GM19035 (cell line): ENCODE measurements around the gene SEC24D.
A peak's percentile ranks its signal among the peaks of the same experiment; 100 is the strongest.
"Not testable (repeated sequence)": the region's sequence is repeated elsewhere in the genome, so short reads cannot be mapped to it uniquely, and the experiment has no call there.

Experiments used
- ATAC-seq: cut with Tn5 transposase; IDR thresholded peaks from one replicate; pipeline ENCODE4 v1.9.1; 2021; ENCODE audit not compliant: unreplicated experiment

The SEC24D gene, protein sequence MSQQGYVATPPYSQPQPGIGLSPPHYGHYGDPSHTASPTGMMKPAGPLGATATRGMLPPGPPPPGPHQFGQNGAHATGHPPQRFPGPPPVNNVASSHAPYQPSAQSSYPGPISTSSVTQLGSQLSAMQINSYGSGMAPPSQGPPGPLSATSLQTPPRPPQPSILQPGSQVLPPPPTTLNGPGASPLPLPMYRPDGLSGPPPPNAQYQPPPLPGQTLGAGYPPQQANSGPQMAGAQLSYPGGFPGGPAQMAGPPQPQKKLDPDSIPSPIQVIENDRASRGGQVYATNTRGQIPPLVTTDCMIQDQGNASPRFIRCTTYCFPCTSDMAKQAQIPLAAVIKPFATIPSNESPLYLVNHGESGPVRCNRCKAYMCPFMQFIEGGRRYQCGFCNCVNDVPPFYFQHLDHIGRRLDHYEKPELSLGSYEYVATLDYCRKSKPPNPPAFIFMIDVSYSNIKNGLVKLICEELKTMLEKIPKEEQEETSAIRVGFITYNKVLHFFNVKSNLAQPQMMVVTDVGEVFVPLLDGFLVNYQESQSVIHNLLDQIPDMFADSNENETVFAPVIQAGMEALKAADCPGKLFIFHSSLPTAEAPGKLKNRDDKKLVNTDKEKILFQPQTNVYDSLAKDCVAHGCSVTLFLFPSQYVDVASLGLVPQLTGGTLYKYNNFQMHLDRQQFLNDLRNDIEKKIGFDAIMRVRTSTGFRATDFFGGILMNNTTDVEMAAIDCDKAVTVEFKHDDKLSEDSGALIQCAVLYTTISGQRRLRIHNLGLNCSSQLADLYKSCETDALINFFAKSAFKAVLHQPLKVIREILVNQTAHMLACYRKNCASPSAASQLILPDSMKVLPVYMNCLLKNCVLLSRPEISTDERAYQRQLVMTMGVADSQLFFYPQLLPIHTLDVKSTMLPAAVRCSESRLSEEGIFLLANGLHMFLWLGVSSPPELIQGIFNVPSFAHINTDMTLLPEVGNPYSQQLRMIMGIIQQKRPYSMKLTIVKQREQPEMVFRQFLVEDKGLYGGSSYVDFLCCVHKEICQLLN

DNA sequence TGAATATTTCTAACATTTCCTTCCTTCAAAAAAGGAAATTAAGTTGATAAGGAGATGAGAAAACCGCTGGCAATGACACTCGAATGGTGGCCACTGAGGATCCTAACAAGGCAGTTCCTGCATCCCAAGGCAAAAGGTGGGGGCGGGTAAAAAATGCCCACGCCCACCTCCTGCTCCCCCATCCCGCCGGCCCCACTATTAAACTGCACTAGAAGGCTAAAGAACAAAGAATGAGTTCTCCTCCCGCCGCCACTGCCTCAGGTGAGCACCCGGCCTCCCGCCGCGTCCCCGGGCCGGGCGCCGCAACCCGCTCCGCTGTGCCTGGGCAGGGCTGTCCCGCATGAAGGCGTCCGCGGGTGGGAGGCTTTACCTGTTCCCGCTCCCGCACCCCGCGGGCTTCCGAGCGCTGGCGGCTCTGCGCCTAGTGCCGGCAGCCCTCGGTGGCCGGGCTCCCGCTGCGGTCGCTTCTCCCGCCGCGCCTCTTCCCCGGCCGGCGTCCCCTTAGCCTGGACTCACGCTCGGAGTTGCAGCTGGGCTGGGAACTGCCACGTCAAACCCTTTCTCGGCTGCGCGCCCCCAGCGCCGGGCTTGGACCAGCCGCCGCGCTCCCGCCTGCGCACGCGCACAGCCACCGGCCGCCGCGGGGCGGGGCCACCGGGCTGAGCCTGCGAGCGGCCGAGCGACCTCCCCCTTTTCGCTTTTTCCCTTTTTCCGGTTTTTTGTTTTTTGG is at the start of gene SEC24D:
Gene SEC24D (minus strand): TSS at position 556 of the 730 bp plus-strand sequence. CDS start 2,430 bp downstream, outside the sequence.
- peak; percentile 73 for ATAC-seq

DNA sequence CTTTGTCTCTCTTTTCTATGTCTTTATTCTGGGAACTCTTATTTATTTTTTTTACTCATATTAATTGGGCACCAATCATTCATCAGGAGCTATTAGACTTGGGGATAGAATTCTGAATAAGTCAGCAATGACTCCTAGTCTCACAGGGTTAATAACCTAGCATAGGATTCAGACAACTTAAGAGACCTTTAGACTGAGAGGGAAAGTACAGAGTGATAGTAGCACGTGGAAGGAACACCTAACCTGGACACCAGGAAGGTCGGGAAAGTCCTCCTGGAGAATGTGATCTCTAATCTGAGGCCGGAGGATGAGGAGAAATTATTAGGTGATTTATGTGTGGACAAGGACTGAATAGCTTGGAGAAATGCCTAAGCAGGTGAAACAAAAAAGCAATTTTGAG is 48.8 kb upstream of the SEC24D start:
- ATAC-seq, result no peak

DNA sequence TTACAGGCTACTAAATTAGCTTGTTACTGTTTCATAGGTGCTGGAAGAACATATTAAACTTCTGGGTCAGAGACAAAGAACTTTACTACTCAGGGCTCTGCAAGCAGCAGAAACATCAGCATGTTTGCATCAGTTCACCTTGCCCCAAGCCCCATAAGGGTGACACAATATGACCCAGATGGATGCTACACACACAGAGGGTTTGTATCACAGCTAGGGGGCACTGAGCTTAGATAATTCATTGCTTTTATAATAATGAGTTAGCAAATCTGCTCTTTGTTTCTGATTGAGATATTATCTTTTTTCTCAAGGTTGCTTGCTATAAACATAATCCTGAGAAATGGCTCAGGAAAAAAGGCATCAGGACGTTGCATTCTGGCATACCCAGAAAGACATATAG is 47.9 kb upstream of the SEC24D start:
- no peak for ATAC-seq

DNA sequence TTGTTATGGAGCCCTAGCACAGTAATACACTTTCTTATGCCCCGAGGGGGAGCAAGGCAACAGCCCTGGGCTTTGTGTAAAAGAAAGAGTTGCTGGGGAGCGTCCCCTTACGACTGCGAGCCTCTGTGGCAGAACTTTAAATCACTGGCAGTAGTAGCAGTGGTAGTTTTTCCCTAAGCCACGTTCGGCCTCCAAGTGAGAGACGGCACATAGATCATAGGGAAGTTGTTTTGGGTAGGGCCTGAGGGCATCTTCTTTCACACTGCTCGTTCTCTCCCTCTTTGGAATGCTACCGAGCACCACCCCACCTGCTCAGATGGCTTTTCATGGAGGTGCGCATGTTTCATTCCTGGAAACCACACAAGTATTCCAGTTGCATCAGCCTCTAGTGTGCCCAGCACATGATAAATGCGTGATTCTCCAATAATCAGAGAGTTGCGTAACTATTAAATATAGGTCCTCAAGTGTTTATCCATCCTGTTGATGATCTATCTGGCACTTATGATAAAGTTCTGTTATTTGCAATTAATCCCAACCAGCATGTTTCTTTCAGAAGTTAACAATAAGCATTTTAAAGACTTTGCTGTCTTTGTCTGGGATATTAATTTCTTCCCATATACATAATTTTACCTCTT is 45.7 kb upstream of the SEC24D start:
- ATAC-seq, result no peak

DNA sequence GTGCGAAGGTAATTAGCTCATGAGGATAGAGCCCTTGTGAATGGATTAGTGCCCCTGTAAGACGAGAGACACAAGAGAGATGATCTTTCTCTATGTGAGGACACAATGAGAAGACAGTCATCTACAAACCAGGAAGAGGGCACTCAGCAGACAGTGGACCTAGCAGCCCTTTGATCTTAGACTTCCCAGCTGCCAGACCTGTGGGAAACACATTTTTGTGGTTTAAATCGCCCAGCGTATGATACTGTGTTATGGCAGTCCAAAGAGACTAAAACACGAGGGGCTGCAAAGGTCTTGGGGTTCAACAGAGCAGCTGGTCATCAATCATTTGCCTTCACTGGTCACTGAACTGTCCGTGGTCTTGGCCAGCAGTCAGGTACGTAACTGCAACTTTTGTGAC is 43.5 kb upstream of the SEC24D start:
- ATAC-seq, result no peak

DNA sequence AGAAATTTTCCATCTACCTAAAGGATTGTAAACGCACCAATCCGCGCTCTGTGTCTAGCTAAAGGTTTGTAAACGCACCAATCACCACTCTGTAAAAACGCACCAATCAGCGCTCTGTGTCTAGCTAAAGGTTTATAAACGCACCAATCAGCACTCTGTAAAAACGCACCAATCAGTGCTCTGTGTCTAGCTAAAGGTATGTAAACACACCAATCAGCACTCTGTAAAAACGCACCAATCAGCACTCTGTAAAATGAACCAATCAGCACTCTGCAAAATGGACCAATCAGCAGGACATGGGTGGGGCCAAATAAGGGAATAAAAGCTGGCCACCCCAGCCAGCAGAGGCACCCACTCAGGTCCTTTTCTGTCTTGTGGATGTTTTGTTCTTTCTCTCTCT is 42.6 kb upstream of the SEC24D start:
- ATAC-seq, result not testable (repeated sequence)

DNA sequence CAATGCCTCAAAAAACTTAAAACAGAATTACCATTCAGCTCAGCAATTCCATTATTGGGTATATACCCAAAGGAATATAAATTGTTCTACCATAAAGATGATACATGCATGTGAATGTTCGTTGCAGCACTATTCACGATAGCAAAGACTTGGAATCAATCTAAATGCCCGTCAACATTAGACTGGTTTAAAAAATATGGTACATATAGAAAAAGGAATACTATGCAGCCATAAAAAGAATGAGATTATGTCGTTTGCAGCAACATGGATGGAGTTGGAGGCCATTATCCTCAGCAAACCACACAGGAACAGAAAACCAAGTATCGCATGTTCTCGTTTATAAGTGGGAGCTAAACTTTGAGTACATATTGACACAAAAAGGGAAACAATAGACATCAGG is 41.9 kb upstream of the SEC24D start:
- no peak for ATAC-seq

DNA sequence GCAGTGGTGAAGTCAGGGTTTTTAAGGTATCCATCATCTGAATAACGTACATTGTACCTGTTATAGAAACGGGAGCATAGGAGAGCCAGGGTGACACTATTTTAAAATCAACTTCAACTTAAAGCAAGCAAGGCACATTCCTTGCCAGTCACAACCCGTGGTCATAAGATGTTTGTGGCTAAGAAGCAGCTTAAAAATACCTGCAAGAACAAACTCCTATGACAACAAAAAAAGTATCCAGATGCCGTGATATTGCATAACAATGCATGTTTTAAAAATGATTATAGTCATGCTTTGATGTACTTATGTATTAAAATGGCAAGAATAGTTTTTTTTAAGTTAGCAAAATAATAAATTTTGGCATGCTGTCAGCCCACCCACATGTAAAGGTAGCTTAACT is 36.3 kb upstream of the SEC24D start:
- no peak for ATAC-seq

DNA sequence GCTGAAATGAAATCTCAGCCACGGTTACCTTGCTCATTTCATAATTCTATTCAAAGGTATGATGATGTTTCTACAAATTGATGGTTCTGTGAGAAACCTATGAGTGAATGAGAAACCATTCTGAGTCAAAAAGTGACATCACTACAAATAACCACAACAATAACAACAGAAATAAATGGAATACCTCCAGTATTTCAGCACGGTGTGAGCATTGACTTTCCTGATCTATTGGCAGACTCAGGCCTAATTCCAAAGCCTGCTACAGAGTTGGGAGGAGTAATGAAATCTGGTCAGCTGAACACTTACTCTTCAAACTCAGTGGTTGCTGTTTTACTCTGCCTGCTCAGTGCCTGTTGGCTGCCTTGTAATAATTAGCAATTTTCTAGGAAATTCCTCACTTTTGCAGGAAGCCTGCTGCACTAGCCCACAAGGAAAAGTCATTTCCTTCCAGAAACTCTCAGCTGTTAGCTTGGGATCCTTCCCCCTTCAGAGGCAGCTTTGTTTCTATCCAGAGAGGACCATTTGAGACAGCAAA is 33.9 kb upstream of the SEC24D start:
- no peak for ATAC-seq

DNA sequence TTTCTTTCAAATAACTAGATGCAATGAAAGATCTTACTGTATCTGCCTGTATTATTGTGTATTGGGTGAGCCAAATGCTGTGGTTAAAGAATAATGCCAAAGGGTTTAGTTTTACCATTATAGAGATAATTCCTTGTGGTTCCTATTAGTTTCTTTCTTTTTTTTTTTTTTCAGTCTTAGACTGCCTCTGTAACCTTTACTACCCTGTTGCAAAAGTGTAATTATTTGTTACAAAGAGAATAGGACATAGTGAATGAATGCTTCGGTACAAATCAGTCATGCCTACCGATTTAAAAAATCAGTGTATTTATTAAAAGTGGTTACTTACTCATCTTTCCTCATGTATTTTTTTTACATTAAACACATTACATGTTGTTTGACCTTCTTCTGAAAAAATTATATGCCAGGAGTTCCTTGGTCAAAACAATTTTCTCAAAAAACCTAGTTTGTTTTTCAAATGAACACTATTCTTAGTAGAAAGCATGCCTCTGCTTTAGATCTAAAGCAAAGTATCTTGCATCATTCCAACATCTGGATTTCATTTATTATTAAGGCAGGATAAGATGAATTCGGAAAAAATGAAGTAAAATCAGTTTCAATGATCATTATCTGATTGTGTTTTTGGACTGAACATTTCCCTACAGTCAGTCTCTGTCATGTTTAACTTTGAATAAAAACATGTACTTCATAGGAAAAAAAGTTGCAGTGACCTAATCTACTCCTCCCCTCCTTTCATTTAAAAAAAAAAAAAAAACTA is 31.6 kb upstream of the SEC24D start:
- no peak for ATAC-seq

DNA sequence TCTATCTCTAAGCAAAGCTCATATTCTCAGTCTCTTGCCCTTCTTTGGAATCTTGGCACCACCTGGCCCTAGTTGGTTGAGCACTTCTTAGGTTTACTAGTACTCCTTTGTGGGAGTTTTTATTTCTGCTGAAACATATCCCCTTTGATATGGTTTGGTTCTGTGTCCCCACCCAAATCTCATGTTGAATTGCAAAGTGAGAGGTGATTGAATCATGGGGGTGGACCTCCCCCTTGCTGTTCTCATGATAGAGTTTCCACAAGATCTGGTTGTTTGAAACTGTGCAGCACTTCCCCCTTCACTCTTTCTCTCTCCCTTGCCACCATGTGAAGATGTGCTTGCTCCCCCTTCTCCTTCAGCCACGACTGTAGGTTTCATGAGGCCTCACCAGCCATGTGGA is 30.5 kb upstream of the SEC24D start:
- no peak for ATAC-seq

DNA sequence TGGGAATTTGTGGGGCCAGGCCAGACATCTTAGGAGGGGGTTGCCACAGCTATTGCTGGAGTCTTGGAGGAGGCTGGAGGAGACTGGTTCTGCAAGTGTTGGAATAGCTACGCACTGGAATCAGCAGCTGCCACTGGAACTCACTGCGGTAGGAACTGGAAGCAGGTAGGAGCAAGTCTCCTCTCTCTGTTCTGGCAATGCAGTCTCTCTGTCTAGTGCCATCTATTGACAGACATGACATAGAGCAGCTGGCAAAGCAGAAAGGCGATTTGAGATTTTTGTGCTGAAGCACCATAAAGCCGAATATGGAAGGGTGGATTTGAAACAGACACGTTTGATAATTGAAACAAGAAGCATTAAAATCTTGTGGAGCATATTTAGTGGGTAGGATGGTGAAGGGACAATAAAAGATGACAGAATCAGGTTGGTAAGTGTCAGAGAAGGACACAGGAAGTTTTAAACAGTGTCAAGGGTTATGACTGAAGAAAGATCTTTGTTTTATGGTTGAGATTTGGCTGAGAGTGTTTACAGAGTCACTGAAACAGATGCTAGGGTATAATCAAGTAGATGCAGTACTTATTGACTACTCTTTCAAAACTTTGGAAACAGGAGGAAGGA is 29.3 kb upstream of the SEC24D start:
- no peak for ATAC-seq

DNA sequence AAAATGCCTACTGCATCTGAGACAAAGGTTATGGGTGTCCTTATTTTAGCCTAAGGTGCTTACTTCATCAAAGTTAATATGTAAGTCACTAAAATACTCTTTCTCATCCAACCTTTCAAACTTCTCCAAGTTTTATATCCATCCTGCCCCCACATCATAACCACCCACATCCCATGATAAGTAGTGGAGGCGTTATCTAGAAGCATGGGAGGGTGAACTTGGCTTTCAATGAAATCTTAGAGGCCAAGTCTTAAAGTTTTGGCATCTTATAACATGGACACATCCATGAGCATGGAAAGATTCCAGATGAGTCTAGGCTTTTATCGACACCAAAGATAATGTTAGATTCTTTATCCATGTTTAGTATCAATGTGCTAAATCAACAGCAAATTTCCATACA is 22.9 kb upstream of the SEC24D start:
- ATAC-seq, result no peak

DNA sequence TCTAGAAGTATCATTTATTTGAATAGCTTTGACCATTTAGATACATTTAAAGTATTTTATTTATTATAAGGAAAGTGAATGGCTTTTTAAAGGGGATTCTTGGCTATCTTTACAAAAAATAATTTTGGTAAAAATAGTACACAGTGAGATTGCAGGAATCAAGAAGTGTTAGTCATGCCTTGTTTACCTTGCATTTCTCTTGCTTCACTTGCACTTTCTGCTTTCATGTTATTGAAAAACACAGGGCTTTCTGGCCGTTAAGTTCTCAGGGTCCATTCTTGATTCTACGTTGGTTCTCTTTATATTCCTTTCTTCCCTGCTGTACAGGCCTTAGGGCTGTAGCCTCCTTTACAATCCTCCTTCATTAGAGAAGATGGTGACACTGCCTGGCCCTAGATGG is 21.8 kb upstream of the SEC24D start:
- no peak for ATAC-seq

DNA sequence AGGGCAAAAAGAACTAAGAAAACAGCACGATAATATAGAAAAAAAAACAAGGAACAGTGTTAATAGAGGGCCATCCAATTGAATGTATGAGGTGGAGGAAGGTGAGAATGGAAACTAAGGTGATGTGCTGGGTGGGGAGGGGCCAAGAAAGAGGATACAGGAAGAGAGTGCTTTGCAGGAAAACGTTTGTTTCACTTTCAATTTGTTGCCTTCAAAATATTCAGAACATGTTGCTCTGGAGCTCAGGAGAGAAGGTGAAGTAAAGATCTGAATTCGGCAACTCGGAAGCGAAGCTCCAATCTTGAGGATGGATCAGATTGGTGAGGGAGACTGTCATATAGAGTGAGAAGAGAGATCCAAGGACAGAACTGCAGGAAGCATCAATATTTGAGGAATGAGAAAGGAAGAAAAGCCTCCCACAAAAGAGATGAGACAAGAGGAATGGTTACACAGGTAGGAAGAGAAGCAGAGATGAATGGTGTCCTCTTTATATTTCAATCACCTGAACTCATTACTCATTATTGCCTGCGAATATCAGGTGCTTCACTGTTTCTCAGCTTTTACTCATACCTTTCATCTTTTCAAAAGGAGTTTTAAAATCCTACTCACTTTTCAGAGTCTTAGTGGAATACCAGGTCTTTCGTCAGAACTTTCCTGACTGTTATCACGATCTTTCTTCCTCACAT is 14.7 kb upstream of the SEC24D start:
- peak; percentile 87 for ATAC-seq

DNA sequence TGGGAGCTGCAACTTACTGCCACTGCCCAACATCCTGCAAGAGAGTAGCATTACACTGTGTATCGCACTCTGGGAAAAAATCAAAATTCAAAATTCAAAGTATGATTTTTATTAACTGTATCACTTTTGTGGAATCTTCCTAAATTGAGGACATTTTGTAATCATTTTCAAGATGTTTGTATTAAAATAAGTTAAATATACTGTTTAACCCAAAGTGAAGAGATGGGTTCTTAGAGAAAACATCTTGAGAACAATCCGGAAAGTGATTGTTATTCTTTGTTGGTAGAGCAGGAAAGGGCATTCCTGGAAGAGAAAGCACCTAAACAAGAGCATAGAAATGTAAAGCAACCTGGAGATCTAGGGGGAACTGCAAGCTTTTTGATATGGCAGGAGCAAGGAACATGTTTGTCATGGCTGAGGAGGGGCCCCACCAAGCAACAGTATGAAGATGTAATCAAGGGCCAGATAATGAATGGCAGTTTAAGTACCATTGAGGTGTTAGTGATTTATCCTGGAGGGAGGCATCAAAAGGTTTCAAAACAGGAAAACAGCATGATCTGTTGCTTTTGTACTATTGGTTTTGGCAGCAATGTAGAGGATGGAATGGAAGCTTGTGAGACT is 14.1 kb upstream of the SEC24D start:
- no peak for ATAC-seq

DNA sequence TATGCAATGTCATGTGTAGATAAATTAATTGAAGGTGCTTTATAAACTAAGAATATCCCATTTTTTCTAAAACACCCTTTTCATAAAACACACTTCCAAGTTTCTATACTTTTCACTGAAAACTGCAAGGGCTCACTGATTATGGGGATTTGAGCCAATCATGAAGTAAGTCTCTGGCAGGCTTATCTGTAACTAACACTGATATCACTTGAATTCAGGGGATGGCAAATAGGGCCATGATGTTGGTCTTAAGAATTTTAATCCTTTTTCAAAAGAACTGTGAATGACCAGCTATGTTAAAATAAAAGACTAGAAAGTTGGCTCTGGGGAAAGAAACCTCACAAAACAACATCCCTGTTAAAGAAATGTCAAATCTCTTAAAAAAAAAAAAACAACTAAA is 13.0 kb upstream of the SEC24D start:
- no peak for ATAC-seq

DNA sequence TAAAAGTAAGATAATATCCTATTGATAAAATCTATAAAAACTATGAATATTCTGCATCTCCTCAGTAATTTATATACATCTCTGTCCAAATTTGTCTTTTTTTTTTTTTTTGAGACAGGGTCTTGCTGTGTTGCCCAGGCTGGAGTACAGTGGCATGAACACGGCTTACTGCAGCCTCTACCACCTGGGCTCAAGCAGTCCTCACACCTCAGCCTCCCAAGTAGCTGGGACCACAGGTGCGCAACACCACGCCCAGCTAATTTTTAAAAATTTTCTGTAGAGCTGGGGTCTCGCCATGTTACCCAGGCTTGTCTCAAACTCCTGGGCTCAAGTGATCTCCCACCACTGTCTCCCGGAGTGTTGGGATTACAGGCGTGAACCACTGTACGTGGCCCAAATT is 12.3 kb upstream of the SEC24D start:
- ATAC-seq, result no peak
